HG03103 (cell line): ENCODE data around the gene ENAH.
"Not testable (repeated sequence)": the region's sequence is repeated elsewhere in the genome, so short reads cannot be mapped to it uniquely, and the experiment has no call there.

Source experiments
- ATAC-seq: cut with Tn5 transposase; IDR thresholded peaks from one replicate; pipeline ENCODE4 v1.9.1; 2021; ENCODE audit warnings: low read depth; ENCODE audit not compliant: unreplicated experiment

The ENAH gene

DNA sequence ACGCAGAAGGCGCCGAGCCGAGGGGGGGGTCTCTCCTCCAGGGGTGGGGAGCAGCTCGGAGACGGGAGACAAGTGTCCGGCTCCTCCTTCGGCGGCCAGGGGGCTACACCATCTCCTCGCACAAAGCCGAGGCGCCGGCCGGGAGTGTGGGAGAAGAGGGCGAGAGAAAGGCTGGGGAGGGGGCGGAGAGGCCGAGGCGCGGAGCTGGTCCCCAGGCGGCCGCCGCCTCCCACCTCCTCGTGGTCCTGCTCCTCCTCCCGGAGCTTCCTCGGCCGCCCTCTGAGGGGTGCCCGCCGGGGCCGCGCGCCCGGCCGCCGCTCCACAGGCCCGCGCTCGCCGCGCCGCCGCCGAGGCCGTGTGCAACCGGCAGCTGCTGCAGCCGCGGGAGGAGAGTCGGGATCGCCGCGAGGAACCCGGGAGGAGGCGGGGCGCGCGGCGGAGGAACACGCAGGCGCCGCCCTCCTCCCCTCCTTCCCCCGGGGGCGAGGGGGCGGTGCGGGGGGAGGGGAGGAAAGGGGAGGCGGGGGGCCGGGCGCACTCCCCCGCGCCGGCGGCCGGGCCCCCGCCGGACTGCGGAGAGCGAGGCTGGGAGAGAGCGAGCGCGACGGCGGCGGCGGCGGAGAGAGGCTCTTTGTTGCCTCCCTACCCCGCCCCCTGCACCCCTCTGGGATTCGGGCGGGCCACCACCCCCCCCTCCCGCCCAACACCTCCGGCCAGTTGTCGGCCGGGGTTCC, at the start of gene ENAH:
TSS of gene ENAH (minus strand) at position 395 of the 734 bp plus-strand sequence. CDS start 433 bp downstream, outside the sequence.
- peak; percentile 60 for ATAC-seq

DNA sequence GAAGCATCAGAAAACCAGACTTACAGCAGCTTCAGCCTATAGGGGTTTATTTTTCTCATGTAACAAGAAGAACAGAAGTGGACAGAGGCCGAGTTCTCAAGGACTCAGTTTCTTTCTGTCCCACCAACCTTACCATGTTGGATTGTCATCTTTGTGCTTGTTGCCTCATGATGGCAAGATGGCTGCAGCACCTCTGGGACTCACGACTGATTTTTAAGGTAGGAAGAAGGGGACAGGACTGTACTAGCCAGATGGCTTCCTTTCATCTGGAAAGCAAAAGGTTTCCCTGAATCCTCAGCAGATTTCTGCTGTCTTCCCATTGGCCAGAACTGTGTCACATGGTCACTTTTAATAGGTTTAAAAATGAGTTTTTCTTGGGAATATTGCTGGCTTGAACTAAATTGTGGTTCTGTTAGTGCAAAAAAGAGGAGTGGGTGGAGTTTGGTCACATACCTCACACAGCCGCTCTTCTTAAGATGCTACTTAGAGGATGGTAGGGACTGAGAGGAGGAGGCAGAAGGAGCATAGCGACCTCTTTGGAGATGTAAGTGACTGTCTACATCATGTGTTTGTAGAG, 48.1 kb upstream of the ENAH start:
- ATAC-seq = no peak

DNA sequence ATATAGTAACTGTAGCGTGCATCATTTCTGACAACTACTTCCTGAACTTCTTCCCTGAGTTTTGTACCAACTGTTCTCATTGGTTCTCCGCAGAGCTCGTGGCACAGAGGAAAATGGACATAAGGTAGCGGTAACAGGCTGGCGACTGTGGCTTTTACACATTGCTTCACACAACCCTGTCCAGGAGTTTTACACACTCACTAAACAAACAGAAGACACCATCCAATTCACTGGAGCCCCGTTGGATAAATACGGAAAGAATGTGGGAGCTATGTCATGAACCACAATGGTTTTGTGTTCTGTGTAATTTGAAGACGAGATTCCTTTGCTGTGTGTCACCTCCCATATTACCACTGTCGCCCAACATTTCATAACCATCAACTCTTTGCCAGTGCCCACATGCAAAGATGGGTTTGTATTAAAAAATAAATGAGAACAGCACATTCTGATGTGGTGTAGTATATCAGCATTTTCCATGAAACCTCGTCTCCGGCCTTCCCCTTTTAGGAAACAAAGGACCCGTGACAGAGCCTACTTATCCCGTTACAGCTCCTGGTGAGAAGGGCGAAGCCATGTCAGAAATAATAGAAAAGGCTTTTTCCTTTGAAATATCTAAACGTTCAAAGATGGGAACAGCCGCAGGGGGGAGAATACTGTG, 47.4 kb upstream of the ENAH start:
- no peak for ATAC-seq

DNA sequence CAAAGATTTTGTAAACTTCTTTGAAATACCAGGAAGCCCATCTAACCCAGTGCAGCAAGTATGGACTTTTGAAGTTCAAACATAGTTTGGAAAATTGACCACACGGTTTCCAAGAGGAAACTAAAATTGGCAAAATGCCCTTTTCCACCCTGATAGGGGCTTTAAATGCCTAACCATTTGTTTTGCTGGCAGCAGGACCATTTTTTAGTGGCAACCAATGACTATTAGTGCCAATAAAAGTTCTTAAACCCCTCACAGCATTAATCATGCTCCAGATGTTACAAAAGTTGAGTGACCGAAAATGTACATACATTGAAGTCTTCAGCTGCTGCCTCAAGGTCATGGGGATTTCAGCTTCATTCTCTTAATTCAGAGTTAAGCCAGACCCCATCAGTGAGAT, 46.4 kb upstream of the ENAH start:
- no peak for ATAC-seq

DNA sequence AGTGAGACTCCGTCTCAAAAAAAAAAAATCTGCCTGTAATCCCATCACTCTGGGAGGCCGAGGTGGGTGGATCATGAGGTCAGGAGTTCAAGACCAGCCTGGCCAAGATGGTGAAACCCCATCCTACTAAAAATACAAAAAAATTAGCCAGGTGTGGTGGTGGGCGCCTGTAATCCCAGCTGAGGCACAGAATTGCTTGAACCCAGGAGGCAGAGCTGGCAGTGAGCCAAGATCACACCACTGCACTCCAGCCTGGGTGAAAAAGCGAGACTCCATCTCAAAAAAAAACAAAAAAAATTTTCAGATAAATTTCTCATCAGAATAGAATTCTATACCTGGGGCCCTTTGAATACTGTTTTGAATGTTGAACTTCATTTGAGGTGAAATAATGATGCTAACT, 45.3 kb upstream of the ENAH start:
- ATAC-seq = not testable (repeated sequence)

DNA sequence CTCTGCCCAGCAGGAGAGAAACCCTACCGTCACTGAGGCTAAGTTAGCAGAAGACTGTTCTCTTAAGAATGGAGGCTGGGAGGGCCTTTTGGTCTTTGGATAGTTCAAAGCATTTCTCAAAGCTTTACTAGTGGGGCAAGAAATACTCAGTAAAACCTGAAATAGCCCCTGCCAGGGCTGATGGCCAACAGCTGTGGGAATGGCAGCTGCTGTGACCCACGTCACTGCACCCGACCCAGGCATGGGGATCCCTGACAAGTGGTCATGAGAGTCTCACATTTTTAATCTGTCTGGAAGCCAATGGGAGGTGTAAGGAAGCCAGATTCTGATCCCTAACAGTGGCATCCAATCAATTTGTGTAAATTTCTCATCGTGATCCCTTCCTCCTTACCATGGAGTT, 44.5 kb upstream of the ENAH start:
- ATAC-seq = no peak

DNA sequence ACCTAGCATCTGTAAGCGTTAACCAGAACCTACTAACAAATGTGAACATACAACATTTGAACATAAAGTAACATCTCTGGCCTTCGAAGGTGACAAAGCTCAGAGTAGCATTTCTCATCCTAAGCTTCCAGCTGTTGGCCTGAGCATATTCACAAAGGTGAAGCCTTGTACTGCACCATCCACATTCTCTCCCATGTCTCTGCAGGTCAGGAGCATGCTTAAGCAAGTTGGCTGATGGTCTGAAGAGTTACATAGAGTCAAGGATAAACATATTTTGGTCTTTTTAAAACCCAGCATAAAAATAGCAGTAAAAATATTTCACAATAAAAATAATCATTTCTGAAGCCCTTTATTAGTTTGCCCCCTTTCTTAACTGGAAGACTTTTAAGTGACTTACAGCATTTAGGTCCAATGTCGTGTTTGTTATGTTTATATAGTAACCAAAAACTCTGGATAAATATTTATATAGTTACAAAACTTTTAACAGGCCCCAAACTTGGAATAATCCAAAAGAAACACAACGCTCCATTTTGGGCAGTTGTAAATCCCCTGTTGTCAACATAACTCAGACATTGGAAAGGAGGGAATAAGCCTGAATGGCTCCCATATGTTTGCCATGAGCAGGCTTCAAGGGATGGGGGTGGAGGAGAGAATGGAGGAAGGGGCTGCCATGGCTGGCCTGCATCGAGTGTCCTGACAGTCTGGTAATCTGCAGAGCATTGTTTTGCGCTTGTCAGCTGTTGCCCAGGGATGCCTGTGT, 42.8 kb upstream of the ENAH start:
- ATAC-seq = no peak

DNA sequence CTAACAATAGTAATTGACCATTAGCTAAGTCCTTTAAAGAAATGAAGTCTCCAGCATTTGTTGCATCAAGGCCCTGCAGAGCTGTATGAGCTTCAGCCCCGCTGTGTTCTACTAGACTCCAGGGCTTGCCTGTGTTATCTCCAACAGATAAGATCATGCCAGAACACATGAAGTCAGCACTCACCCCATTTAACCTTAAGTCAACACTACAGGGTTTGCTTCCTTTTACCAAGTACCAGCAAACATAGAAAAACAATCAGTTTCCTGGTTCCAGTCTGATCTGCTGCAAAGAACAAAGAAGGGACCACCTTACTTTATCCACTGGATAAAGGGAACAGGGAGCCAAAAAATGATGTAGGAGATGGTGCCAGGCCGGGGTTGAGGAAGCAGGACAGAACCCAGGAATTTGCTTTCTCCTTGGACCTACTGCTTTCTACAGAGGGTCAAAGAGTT, 41.3 kb upstream of the ENAH start:
- no peak for ATAC-seq

DNA sequence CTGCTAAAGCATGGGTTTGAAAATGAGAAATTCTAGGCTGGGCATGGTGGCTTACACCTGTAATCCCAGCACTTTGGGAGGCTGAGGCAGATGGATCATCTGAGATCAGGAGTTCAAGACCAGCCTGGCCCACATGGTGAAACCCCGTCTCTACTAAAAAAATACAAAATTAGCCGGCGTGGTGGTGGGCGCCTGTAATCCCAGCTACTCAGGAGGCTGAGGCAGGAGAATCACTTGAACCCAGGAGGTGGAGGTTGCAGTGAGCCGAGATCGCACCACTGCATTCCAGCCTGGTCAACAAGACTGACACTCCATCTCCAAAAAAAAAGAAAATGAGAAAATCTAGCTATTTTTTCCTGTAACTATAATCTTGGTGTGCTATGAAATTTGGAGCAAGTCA, 40.8 kb upstream of the ENAH start:
- not testable (repeated sequence) for ATAC-seq

DNA sequence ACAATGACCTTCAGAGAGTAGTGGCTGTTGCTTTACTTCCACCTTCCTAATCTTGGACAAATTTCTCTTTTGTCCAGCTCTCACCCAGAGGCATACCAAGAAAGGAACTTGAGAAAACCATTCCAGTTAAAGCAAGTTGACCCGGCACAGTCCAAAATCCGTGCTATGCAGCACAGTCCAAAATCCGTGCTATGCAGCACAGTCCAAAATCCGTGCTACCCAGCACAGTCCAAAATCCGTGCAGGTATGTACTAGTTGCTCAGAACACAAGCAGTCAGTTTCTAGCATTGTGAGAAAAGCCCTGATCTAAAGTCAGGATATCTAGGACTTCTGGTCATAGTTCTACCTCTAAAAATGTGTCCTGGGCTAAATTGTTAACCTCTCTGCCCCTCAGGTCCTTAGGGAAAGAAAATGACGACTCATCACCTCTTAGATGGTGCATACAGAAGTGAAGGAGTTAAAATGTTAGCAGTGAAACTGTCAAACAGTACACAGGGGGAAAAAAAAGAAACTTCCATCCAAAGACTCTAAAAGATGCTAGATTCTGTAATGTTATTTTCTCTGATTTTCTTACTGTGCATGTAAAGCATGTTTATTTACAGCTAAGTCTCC, 40.3 kb upstream of the ENAH start:
- ATAC-seq = no peak

DNA sequence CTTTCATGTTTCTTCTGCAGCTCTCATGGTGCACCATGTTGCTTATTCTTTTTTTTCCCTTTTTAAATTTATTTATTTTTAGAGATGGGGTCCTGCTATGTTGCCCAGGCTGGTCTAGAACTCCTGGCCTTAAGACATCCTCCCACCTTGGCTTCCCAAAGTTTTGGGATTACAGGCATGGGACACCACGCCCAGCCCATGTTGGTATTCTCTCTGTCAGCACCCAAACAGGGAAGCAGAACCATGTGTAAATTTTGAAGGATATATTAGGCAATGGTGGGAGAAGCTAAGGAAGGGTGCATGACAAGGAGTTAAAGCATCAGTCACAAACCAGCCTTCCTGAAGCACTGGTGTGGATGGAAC, 39.6 kb upstream of the ENAH start:
- no peak for ATAC-seq

DNA sequence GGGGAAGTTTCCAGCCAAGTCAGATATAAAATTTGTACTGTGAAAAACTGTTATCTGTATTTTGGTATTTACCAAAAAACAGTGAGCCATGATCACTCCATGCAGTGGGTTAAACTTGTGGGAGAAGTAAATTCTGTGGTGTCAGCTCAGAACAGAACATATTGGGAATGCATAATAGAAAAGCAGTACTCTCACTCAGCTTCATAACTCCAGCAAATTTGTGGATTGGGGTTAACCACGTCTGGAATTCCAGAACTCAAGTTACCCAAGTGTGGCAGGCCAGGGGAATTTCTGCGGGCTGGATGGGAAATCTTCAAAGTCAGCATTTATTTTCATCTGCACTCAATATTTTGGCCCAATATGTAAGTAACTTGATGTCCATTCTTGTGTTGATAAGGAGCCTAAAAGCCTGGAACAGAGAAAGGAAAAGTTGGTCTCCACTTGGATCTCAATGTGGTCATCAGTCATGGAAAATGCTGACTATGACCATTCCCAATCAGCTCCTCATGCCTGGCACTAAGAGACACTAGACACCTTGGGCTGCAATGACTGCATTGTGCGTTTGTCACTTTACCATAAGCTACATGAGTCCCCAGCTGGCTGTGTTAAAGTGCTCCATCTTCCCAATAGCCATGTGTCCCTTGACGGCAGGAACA, 39.1 kb upstream of the ENAH start:
- ATAC-seq = no peak

DNA sequence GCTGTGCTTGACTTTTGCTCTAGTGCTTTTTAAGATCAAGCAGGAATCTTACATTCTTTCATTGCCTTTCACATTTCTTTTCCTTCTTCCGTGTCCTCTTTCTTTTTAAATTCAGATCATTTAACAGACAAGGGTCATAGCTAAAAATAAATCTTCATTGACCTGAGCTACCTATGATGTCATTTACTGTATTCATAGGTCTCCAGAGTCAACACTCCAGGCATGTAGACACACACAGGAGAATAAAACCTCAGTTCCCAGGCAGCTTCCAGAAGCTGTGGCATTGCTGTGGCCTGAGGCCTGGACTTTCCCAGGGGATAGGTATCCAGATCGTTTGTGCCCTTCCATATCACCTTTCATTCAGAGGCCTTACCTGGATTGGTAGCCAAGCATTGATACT, 38.5 kb upstream of the ENAH start:
- ATAC-seq = no peak

DNA sequence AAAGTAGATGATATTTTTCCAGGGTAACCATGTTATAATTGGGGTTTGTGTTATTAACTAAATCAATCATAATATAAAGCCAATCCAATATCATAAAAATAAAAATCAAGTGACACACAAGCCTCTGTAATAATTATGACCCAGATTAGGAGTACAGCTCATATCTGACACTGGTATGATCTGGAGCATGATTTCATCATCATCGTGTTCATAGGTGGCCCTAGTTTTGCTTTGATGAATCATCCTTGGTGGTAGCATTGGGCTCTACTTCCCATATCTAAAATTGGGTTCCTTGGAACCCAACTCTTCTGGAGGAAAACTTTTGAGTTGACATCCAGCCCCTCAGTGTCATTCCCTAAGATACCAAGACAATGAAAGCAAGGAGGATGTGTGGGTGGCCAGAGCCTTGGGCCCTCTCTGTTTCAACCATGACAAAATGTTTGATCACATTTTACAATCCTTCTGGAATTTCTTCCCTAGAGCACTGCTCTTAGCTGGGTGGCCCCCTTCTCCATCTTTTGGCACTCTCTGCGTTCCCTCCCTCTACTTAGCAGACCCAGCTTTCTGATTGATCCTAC, 37.0 kb upstream of the ENAH start:
- ATAC-seq = no peak

DNA sequence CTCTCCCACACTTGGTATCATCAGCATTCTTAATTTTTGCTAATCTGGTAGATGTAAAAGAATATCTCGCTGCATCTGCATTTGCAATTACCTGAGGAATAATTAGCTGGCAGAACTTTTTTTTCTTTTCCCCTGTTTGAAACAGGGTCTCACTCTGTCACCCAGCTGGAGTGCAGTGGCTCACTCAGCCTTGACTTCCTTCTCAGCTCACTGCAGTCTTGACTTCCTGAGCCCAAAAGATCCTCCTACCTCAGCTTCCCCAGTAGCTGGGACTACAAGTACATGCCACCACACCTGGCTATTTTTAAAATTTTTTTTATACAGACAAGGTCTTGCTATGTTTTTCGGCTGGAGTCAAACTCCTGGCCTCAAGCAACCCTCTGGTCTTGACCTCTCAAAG, 35.4 kb upstream of the ENAH start:
- ATAC-seq = no peak

DNA sequence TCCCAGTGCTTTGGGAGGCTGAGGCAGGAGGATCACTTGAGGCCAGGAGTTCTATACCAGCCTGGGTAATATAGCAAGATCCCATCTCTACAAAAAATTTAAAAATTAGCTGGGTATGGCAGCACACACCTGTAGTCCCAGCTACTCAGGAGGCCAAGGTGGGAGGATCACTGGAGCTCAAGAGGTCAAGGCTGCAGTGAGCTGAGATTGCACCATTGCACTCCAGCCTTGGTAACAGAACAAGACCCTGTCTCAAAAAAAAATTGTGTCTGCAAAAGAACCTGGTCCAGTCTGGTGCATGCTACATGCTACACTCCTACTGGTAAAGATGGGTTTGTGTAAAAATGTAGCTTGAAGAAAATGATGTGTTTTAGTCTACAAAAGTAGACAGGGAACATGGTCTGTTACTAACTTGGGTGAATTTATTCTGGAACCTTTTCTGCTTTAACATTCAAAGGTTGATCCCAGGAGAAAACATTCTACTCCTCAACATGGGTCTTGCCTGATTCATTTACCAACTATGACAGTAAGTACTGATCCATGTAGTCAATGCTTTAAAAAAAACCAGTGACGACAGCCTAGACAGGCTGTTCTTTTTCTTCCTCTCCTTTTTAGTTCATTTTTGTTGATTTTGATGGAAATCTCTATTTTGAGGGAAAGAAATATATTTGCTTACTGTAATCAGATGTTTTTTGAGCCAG, 32.7 kb upstream of the ENAH start:
- no peak for ATAC-seq

DNA sequence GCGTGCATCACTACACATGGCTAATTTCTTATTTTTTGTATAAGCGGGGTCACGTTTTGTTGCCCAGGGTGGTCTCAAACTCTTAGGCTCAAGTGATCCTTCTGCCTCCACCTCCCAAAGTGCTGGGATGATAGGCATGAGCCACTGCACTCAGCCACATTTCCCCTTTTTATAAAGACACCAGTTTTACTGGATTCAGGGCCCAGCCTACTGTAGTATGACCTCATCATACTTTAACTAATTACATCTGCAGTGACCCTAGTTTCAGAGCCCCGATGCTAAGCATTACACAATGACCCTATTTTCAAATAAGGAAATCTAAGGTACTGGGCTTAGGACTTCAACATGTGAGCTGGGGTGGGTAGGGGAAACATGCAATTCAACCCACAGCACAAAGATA, 31.8 kb upstream of the ENAH start:
- no peak for ATAC-seq

DNA sequence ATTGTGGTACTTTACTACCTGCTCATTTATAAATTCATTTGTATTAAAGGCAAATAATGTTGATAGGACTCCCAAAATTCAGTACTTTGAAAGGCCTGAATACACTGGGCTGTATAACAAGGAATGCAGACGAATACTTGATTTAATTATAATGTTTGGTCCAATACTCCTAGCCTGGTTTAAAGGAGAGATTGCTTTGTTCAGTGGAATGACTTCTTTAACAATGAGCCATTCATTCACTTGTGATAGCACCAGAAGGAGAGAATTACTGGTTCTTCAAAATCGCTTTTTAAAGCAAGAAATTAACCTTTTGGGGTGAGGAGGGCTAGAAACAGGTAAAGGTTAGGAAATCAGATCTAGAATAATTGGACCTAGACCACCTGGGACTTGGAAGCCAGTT, 28.3 kb upstream of the ENAH start:
- ATAC-seq = no peak

DNA sequence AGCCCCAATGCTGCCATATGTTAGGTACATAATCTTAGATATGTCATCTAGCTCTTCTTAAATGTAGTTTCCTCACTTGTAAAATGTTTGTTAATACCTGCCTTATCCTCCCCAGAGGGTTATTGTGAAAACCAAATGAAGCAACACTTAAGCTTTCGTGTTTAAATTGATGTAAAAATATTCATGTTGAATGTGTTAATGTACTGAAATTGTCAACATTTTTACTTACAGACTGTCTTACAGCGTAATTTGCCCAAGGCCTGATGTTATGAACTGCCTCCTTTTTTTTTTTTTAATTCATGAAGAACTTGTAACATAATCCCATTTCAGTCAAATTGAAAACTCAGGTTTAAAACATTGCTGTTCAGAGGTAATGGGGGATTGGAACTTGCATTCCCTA, 25.6 kb upstream of the ENAH start:
- ATAC-seq = no peak
